ENCODE results near the gene SLC8A3.

DNA sequence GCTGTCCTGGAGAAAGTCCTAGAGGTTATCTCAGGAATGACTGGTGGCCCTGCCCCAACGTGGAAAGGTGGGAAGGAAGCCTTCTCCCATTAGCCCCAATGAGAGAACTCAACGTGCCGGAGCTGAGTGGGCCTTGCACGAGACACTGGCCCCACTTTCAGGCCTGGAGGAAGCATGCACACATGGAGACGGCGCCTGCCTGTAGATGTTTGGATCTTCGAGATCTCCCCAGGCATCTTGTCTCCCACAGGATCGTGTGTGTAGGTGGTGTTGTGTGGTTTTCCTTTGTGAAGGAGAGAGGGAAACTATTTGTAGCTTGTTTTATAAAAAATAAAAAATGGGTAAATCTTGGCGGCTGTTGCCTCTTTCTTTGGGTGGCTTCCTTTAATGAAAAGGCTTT is 156.7 kb downstream of the SLC8A3 start:
- TF ChIP-seq, protein P1, sequence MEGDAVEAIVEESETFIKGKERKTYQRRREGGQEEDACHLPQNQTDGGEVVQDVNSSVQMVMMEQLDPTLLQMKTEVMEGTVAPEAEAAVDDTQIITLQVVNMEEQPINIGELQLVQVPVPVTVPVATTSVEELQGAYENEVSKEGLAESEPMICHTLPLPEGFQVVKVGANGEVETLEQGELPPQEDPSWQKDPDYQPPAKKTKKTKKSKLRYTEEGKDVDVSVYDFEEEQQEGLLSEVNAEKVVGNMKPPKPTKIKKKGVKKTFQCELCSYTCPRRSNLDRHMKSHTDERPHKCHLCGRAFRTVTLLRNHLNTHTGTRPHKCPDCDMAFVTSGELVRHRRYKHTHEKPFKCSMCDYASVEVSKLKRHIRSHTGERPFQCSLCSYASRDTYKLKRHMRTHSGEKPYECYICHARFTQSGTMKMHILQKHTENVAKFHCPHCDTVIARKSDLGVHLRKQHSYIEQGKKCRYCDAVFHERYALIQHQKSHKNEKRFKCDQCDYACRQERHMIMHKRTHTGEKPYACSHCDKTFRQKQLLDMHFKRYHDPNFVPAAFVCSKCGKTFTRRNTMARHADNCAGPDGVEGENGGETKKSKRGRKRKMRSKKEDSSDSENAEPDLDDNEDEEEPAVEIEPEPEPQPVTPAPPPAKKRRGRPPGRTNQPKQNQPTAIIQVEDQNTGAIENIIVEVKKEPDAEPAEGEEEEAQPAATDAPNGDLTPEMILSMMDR (IDR thresholded peaks at IDR 0.05), result no peak
- no peak for TF ChIP-seq EP300 (IDR thresholded peaks at IDR 0.05)
